HFFc6 (cell line): ENCODE results near the gene MOCS3. TPM values are rescaled to one million over a fixed set of nuclear protein-coding genes. Genes with fewer than 3 reads are reported as not detected.

Source experiments
- DNase-seq: peaks from one replicate; pipeline ENCODE4 v3.0.0-alpha.2; 2018
- H3K27ac Mint-ChIP-seq: 2 replicates; pipeline ENCODE4 v1.8.0; 2020; ENCODE audit warnings: mild to moderate bottlenecking, mixed read lengths
- H3K27me3 Mint-ChIP-seq: 2 replicates; pipeline ENCODE4 v1.8.0; 2021; ENCODE audit warnings: mild to moderate bottlenecking, moderate library complexity, mixed read lengths; ENCODE audit not compliant: insufficient read depth
- H3K36me3 Mint-ChIP-seq: 2 replicates; pipeline ENCODE4 v1.8.0; 2021; ENCODE audit warnings: low read depth, mixed read lengths
- H3K4me1 Mint-ChIP-seq: 2 replicates; pipeline ENCODE4 v1.8.0; 2020; ENCODE audit warnings: low read depth, mixed read lengths
- H3K4me3 Mint-ChIP-seq: 2 replicates; pipeline ENCODE4 v1.8.0; 2020; ENCODE audit warnings: mild to moderate bottlenecking, moderate library complexity, mixed read lengths
- H3K9me3 Mint-ChIP-seq: 2 replicates; pipeline ENCODE4 v1.8.0; 2020; ENCODE audit warnings: mild to moderate bottlenecking, mixed read lengths
- total RNA-seq, 6 experiments: library from RNA; stranded (reverse); fragmentation: NEBNext Ultra II Directional; extraction: Animal tissue kit (Norgen Biotek cat#: 25700); gene quantifications; 2 replicates in 1 of 6; 3 replicates in 5 of 6; pipeline ENCODE4 v1.2.3, GENCODE V29; 2021
- TF ChIP-seq, protein P1 (sequence below): fragments of 200-600 bp; sonication (generic); IDR thresholded peaks from 2 replicates; pipeline ENCODE4 v1.5.0; 2021; ENCODE audit warnings: antibody characterized with exemption, mild to moderate bottlenecking

The MOCS3 gene
- total RNA-seq, 6 experiments from 2014 or later, result 5.0 to 6.1 (median 5.4) TPM

GRCh38 chr20:50932016-50932485, 26.6 kb upstream of the MOCS3 start:
- TF ChIP-seq, protein P1, sequence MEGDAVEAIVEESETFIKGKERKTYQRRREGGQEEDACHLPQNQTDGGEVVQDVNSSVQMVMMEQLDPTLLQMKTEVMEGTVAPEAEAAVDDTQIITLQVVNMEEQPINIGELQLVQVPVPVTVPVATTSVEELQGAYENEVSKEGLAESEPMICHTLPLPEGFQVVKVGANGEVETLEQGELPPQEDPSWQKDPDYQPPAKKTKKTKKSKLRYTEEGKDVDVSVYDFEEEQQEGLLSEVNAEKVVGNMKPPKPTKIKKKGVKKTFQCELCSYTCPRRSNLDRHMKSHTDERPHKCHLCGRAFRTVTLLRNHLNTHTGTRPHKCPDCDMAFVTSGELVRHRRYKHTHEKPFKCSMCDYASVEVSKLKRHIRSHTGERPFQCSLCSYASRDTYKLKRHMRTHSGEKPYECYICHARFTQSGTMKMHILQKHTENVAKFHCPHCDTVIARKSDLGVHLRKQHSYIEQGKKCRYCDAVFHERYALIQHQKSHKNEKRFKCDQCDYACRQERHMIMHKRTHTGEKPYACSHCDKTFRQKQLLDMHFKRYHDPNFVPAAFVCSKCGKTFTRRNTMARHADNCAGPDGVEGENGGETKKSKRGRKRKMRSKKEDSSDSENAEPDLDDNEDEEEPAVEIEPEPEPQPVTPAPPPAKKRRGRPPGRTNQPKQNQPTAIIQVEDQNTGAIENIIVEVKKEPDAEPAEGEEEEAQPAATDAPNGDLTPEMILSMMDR, result no peak

DNA sequence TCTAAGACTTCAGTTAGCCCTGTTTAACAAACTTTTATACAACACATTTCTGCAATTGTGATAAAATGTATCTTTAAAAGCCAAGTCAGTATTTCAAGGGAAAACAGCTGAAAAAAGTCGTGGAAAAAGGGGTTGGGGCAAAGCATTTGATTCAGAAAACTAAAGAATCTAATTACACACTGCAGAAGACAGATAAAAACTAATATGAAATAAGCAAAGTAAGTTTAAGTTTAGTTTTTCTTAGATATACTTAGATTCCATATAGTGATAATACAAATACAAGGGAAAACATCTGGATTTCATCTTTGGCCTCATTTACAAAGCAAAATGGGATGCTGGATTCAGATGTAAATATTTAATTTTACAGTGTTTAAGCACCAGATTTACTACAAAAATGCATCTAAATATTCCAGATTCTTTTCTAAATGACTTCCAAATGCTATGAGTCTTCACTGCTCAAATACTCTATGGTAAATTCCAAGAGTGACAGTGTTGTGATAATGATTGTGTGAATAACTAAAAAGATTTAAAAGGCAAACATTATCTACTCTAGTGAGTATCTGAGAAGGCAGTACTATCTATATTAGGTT, 25.8 kb upstream of the MOCS3 start:
- H3K4me1 Mint-ChIP-seq, result peaks cover 51% of the 10 kb centered on the region
- no peaks in the 10 kb centered on the region; the same call in none of the 2 replicates for H3K27me3 Mint-ChIP-seq
- DNase-seq, result no peak
- peak overlapping the region; percentile 86 for H3K27ac Mint-ChIP-seq
- H3K4me3 Mint-ChIP-seq, result peak overlapping the region; percentile 71
- no peaks in the 10 kb centered on the region for H3K9me3 Mint-ChIP-seq
- TF ChIP-seq, protein P1, result no peak
- peaks cover 31% of the 10 kb centered on the region for H3K36me3 Mint-ChIP-seq

More at GRCh38 chr20:50932016-50932485, 26.6 kb upstream of the MOCS3 start:
- H3K9me3 Mint-ChIP-seq, result no peaks in the 10 kb centered on the region
- H3K4me1 Mint-ChIP-seq, result peaks cover 58% of the 10 kb centered on the region
- peak overlapping the region; percentile 86 for H3K27ac Mint-ChIP-seq
- H3K27me3 Mint-ChIP-seq, result no peaks in the 10 kb centered on the region; the same call in none of the 2 replicates
- DNase-seq, result no peak
- peak overlapping the region; percentile 71 for H3K4me3 Mint-ChIP-seq
- H3K36me3 Mint-ChIP-seq, result peaks cover 38% of the 10 kb centered on the region

DNA sequence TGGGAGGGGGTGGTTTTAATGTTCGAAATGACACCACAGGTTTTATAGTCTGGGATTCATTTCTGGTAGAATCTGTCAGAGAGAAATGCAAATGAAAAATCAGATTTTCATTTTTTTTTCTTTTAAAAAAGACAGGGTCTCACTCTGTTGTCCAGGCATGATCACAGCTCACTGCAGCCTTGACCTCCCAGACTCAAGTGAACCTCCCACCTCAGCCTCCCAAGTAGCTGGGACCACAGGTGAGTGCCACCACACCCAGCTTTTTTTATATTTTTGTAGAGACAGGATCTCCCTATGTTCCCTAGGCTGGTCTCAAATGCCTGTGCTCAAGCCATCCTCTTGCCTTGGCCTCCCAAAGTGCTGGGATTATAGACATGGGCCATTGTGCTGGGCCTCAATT, 25.0 kb upstream of the MOCS3 start:
- peaks cover 42% of the 10 kb centered on the region for H3K4me1 Mint-ChIP-seq
- TF ChIP-seq, protein P1, result 0 out of 2 replicates have a peak, but pooled peaks have one; percentile 5
- H3K27ac Mint-ChIP-seq, result peak overlapping the region; percentile 86
- H3K27me3 Mint-ChIP-seq, result no peaks in the 10 kb centered on the region; the same call in none of the 2 replicates
- no peak for DNase-seq
- H3K9me3 Mint-ChIP-seq, result no peaks in the 10 kb centered on the region
- H3K4me3 Mint-ChIP-seq, result no peak overlapping the region
- H3K36me3 Mint-ChIP-seq, result peaks cover 24% of the 10 kb centered on the region

- H3K27ac Mint-ChIP-seq, result no peak overlapping the region; the same call in 1 of the 2 replicates
- H3K9me3 Mint-ChIP-seq, result no peaks in the 10 kb centered on the region
- DNase-seq, result no peak
- H3K4me3 Mint-ChIP-seq, result no peak overlapping the region
- H3K4me1 Mint-ChIP-seq, result no peaks in the 10 kb centered on the region; the same call in 1 of the 2 replicates
- H3K36me3 Mint-ChIP-seq, result peaks cover 26% of the 10 kb centered on the region
- TF ChIP-seq, protein P1, result no peak
- H3K27me3 Mint-ChIP-seq, result no peaks in the 10 kb centered on the region; the same call in 1 of the 2 replicates
Measured at GRCh38 chr20:50943069-50943468, 15.5 kb upstream of the MOCS3 start.

- Mint-ChIP-seq H3K36me3 (peaks cover 35% of the 10 kb centered on the region), H3K9me3 (no peaks in the 10 kb centered on the region), H3K27ac (no peak overlapping the region), H3K4me1 (peaks cover 16% of the 10 kb centered on the region), H3K4me3 (no peak overlapping the region; the same call in 1 of the 2 replicates), H3K27me3 (peaks cover 2% of the 10 kb centered on the region)
- no peak for DNase-seq
- TF ChIP-seq, protein P1, result no peak
Measured at GRCh38 chr20:50948132-50948785, 10.4 kb upstream of the MOCS3 start.
